ENCODE measurements around the gene METTL9. TPM values are rescaled to one million over a fixed set of nuclear protein-coding genes. Genes with fewer than 3 reads are reported as not detected.

Gene METTL9
- total RNA-seq, 6 experiments from 2014 or later: 9.6 to 29.3 (median 15.5) TPM

- Histone ChIP-seq H3K9me3 (no peaks in the 10 kb centered on the region), H3K36me3 (no peaks in the 10 kb centered on the region), H3K27ac (no peak overlapping the region), H3K27me3 (no peaks in the 10 kb centered on the region), H3K4me3 (no peak overlapping the region), H3K4me1 (no peaks in the 10 kb centered on the region)
- intact Hi-C loops (cut with DNase I): no loop called here
- no peak for ATAC-seq
- TF ChIP-seq POLR2A (IDR thresholded peaks at IDR 0.05): no peak
- TF ChIP-seq, protein P1, sequence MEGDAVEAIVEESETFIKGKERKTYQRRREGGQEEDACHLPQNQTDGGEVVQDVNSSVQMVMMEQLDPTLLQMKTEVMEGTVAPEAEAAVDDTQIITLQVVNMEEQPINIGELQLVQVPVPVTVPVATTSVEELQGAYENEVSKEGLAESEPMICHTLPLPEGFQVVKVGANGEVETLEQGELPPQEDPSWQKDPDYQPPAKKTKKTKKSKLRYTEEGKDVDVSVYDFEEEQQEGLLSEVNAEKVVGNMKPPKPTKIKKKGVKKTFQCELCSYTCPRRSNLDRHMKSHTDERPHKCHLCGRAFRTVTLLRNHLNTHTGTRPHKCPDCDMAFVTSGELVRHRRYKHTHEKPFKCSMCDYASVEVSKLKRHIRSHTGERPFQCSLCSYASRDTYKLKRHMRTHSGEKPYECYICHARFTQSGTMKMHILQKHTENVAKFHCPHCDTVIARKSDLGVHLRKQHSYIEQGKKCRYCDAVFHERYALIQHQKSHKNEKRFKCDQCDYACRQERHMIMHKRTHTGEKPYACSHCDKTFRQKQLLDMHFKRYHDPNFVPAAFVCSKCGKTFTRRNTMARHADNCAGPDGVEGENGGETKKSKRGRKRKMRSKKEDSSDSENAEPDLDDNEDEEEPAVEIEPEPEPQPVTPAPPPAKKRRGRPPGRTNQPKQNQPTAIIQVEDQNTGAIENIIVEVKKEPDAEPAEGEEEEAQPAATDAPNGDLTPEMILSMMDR (IDR thresholded peaks at IDR 0.05): no peak
- 67% methylated on average over 2 of the region's 5 CpGs for WGBS (ENCODE audit: insufficient coverage, low coverage, low lambda C conversion rate, missing lambda C conversion rate)
- DNase-seq: no peak
Observed at GRCh38 chr16:21704266-21704665, 104.9 kb downstream of the METTL9 start.

- intact Hi-C loops (cut with DNase I): no loop called here
- no peaks in the 10 kb centered on the region for H3K36me3 ChIP-seq
- no peaks in the 10 kb centered on the region for H3K4me1 ChIP-seq
- no peak for ATAC-seq
- H3K4me3 ChIP-seq: no peak overlapping the region
- H3K9me3 ChIP-seq: no peaks in the 10 kb centered on the region
- DNase-seq: no peak
- no peak overlapping the region for H3K27ac ChIP-seq
- 72% methylated on average over 5 of the region's 6 CpGs for WGBS (ENCODE audit: insufficient coverage, low coverage, low lambda C conversion rate, missing lambda C conversion rate)
- TF ChIP-seq, protein P1 (IDR thresholded peaks at IDR 0.05): no peak
- TF ChIP-seq POLR2A (IDR thresholded peaks at IDR 0.05): no peak
- H3K27me3 ChIP-seq: no peaks in the 10 kb centered on the region
Observed at GRCh38 chr16:21704733-21705132, 105.4 kb downstream of the METTL9 start.

Small RNAs within 50 kb of the gene (small RNA-seq; reads per million reads assigned to genes)
- gene RF00478: 0 reads per million in 2 experiments
- gene RNU6-1005P: 0 reads per million in 2 experiments
- gene RNU6-196P: 0 reads per million in 2 experiments

Other genes starting within 250 kb of the METTL9 start
- gene IGSF6, start 53.0 kb downstream of the METTL9 start, total RNA-seq: 10 to 100 TPM in 1 of 6 experiments, 1 to 10 TPM in 5; 1.9 to 20.5 (median 3.4) TPM
- gene OTOA, start 64.4 kb downstream of the METTL9 start, total RNA-seq: under 1 TPM in 4 of 6 experiments, not detected in 2; 0.12 to 0.25 (median 0.17) TPM

Data from right lobe of liver (tissue), 6 donors.